C4-2B (cell line): ENCODE results near the gene CROCC.

Experiments used
- CTCF ChIP-seq: fragments of 450-650 bp; conservative IDR thresholded peaks from 2 replicates; pipeline ENCODE4 v1.5.1; 2017; ENCODE audit warnings: mild to moderate bottlenecking
- ZFX ChIP-seq: fragments of 450-650 bp; IDR thresholded peaks from 2 replicates; pipeline ENCODE4 v1.6.1; 2017

DNA sequence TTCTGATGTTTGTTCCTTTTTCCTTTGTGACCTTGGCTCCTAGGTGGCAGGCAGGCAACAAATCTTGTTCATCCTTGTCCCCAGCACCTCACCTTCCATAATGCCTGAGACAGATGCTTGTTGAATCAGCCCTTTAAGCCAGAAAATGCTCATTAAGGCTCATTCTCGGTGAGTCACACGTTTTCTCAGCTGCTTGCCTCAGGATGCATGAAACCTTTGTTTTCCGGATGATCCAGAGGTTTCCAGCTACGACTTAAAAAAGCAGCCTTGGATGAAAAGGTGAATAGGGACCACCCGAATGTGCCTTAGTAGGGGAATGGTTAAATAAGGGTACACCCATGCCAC is 94.6 kb downstream of the CROCC start:
- no peak for TF ChIP-seq CTCF
- no peak for TF ChIP-seq ZFX
